LNCaP clone FGC (cell line): ENCODE data around the gene ALB.

ENCODE experiments used
- DNase-seq: peaks from one replicate; pipeline ENCODE4 v3.0.0-alpha.2; 2011; ENCODE audit warnings: low read depth
- H3K4me3 ChIP-seq: 2 replicates; pipeline ENCODE4 v1.5.1; 2011; ENCODE audit warnings: mild to moderate bottlenecking, low read depth, low read length, control low read depth
- TF ChIP-seq, protein P1 (sequence below): IDR thresholded peaks from 2 replicates; pipeline ENCODE4 v1.5.1; 2012; ENCODE audit warnings: mild to moderate bottlenecking; ENCODE audit not compliant: control insufficient read depth, insufficient read depth; ENCODE audit errors: extremely low read depth

ALB gene

DNA sequence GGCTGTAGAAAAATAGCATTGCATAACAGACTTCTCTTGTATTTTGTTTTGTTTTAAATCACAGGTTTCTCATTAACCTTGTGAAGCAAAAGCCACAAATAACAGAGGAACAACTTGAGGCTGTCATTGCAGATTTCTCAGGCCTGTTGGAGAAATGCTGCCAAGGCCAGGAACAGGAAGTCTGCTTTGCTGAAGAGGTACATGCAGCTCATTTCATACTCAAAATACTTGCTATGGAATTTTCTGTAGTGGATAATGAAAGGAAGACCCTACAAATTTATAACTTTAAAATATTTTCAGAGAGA lies 49.6 kb downstream of the ALB start:
- TF ChIP-seq, protein P1, sequence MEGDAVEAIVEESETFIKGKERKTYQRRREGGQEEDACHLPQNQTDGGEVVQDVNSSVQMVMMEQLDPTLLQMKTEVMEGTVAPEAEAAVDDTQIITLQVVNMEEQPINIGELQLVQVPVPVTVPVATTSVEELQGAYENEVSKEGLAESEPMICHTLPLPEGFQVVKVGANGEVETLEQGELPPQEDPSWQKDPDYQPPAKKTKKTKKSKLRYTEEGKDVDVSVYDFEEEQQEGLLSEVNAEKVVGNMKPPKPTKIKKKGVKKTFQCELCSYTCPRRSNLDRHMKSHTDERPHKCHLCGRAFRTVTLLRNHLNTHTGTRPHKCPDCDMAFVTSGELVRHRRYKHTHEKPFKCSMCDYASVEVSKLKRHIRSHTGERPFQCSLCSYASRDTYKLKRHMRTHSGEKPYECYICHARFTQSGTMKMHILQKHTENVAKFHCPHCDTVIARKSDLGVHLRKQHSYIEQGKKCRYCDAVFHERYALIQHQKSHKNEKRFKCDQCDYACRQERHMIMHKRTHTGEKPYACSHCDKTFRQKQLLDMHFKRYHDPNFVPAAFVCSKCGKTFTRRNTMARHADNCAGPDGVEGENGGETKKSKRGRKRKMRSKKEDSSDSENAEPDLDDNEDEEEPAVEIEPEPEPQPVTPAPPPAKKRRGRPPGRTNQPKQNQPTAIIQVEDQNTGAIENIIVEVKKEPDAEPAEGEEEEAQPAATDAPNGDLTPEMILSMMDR = no peak
- DNase-seq = no peak
- H3K4me3 ChIP-seq = no peak overlapping the region

DNA sequence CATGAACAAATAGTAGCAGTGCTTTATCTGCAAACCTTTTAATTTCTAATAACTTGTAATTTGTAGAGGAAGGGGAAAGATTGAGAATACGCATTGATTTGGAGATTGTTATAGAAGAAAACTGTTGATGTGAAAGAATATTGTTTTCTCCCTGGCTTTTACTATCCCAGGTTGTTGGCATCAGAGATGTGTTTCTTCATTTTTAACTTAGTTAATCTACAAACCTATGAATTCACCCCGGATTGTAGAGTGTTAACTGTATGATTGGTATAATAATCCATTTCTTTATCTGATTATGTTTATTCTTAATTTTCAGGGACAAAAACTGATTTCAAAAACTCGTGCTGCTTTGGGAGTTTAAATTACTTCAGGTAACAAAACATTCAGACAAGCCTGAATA lies 50.8 kb downstream of the ALB start:
- no peak for DNase-seq
- H3K4me3 ChIP-seq = no peak overlapping the region
- TF ChIP-seq, protein P1 = no peak

DNA sequence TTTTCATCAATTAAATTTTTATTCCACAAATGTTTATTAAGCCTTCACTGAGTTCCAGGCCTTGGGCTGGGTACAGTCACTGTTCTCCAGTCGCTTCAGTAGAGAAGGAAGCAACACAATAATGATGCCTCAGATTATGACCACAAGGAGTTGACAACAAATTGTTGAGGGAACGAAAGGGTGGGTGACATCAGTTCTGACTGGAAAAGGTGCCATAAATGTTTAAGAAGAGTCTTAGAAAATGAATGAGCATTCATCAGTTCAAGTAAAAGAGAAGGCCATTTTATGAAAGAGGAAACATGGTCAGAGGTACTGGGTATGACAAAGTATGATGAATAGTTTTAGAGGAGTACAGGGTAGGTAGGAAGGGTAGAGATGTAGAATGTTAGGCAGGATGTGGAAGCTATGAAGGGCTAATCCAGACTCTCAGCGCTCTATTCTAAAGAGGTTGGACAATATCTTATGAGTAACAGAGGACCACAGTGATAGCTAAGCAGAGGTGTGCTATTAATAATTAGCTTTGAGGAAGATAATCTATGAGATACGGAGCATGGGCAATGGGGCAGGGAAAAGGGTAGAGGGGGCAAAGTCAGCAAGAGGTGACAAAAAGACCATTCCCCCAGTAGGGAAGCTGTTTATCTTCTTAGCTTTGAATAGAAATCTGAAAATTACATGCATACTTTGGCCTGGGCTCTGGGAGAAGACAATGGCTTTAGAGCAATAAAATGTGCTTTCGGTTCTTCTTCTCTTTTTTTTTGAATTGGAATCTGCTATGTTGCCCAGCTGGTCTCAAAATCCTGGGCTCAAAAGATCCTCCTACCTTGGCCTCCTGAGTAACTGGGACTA lies 52.3 kb downstream of the ALB start:
- TF ChIP-seq, protein P1 = no peak
- no peak overlapping the region for H3K4me3 ChIP-seq
- no peak for DNase-seq

DNA sequence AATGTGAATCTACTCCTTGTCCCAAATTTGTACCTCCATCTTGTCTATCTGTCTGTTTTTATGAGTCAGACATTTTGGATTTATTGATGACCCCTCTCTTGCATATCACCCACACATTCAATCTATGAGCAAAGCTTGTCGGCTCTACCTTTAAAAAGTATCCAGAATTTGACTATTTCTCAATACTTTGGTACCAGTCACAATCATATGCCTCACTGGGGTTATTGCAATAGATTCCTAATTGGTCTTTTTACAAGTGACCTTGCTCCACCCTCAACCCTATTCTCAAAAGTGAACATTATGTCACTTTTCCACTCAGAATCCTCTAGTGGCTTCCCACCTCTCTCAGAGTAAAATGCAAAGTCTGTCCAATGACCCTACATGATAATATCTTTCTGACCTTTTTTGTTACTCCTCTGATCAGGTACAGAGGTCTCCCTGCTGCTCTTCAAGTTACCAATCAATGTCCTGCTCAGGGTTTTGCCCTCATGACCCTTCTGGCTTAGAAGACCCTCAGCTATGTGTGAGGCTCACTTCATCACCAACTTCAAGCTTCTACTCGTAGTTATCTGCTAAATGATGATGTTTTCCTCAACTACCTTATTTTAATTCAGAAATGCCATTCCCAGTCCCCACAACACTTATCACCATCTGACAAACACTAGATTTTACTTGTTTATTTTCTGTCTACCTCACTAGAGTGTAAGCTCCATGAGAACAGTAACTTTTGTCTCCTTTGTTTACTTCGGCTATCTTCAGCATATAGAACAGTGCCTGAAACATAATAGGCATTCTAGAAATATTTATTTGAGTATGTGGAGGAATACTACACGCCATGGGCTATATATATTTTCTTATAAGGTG lies 54.3 kb downstream of the ALB start:
- no peak for DNase-seq
- TF ChIP-seq, protein P1 = no peak
- H3K4me3 ChIP-seq = no peak overlapping the region

DNA sequence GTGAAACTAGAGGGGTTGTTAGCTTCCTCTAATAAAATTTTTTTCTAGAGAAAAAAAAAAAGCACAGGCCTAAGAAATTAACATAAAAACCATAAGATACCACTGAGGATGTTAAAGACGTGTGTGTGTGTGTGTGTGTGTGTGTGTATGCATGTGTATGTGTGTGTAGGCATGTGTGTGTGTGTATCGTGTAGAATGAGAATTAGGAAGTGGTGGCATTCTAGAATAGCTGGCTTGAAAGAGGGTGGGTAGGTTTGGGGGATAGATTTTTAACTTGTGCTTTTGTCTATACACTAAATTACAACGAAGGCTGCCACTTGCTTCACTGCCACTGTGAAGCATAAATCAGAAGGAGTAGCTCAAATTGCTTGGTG lies 54.9 kb downstream of the ALB start:
- H3K4me3 ChIP-seq = no peak overlapping the region
- TF ChIP-seq, protein P1 = no peak
- DNase-seq = no peak

DNA sequence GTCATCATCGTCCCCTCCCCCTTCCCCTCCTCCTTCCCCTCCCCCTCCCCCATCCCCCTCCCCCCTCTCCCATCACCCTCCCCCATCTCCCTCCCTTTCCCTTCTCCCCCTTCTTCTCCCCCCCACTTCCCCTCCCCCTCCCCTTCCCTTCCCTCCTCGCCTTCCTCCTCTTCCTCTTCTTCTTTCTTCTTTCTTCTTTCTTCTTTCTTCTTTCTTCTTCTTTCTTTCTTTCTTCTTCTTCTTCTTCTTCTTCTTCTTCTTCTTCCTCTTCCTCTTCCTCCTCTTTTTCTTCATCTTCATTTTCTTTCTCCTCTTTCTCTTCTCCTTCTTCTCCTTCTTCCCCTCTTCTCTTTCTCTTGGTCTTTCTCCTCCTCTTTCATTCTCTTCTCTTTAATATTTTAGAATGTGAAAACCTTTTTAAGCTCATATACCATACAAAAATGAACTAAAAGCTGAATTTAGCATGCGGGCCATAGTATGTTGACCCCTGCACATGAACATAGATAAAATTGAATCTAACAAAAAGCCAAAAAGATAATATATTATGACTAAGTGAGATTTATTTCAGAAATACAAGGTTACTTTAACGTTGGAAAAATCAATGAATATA lies 56.9 kb downstream of the ALB start:
- TF ChIP-seq, protein P1 = no peak
- no peak for DNase-seq
- H3K4me3 ChIP-seq = no peak overlapping the region
